Measurements from ENCODE around the gene MARCKSL1. TPM values are rescaled to one million over a fixed set of nuclear protein-coding genes. Genes with fewer than 3 reads are reported as not detected.

MARCKSL1 gene
- total RNA-seq, 1 experiment from 2014 or later = 457 TPM

DNA sequence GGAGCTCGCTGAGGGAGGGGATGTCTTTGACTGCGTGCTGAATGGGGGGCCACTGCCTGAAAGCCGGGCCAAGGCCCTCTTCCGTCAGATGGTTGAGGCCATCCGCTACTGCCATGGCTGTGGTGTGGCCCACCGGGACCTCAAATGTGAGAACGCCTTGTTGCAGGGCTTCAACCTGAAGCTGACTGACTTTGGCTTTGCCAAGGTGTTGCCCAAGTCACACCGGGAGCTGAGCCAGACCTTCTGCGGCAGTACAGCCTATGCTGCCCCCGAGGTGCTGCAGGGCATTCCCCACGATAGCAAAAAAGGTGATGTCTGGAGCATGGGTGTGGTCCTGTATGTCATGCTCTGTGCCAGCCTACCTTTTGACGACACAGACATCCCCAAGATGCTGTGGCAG is 27.7 kb upstream of the MARCKSL1 start:
- H3T11ph ChIP-seq (ENCODE audit: low read length) = no peak overlapping the region
- peaks cover 14 to 65% (median 53%) of the 10 kb centered on the region in 3 experiments for H3K36me3 Mint-ChIP-seq (ENCODE audit: insufficient read depth in 1 of 3, low read depth in 3 of 3)
- H2BK120ac ChIP-seq (ENCODE audit: low read depth, low read length, poor library complexity, severe bottlenecking) = no peak overlapping the region
- H2BK12ac ChIP-seq (ENCODE audit: insufficient read length, low read depth, low read length) = no peak overlapping the region
- no peak overlapping the region for H4K91ac ChIP-seq (ENCODE audit: insufficient read length, low read depth, low read length)
- H3K27ac ChIP-seq (ENCODE audit: insufficient read length, low read depth, low read length) = no peak overlapping the region
- no peak overlapping the region for H4K8ac ChIP-seq (replicated peaks; ENCODE audit: insufficient read length, low read depth, low read length)
- H2AFZ ChIP-seq (ENCODE audit: low read length) = no peak overlapping the region
- WGBS (ENCODE audit: extremely low coverage, insufficient read length, low lambda C conversion rate) = no CpG with 5 or more reads among the region's 12 CpGs
- no peaks in the 10 kb centered on the region for H4K20me1 ChIP-seq (ENCODE audit: control insufficient read depth, insufficient read depth, insufficient read length)
- no peak overlapping the region for H3K9ac ChIP-seq (ENCODE audit: extremely low read depth, insufficient read length, low read length)
- no peak overlapping the region for H3K23ac ChIP-seq (ENCODE audit: insufficient read length, low read depth, low read length)
- no peak overlapping the region for H3K14ac ChIP-seq (ENCODE audit: insufficient read depth, low read length)
- no peak overlapping the region; a peak in 1 of 5 replicates for H3K4me3 Mint-ChIP-seq
- peaks cover 8 to 12% of the 10 kb centered on the region in 2 experiments for H3K4me1 Mint-ChIP-seq
- peaks cover 22% of the 10 kb centered on the region for H3K27me3 Mint-ChIP-seq (ENCODE audit: low read depth)
- H2BK20ac ChIP-seq (ENCODE audit: low read depth, low read length, poor library complexity, severe bottlenecking) = no peak overlapping the region
- H3K9me3 Mint-ChIP-seq = no peaks in the 10 kb centered on the region
- no peak overlapping the region for H4K5ac ChIP-seq (ENCODE audit: insufficient read length, low read depth, low read length)
- H3K18ac ChIP-seq (ENCODE audit: insufficient read length, low read depth, low read length) = no peak overlapping the region
- H2BK15ac ChIP-seq (ENCODE audit: low read depth, low read length) = no peak overlapping the region
- no peaks in the 10 kb centered on the region; the same call in 1 of the 2 replicates for H3K27me3 ChIP-seq (ENCODE audit: insufficient read depth, low read length)
- H2AK5ac ChIP-seq (ENCODE audit: insufficient read length, low read length) = no peak overlapping the region
- no peak for DNase-seq
- H3K79me2 ChIP-seq (ENCODE audit: insufficient read depth, low read length) = no peaks in the 10 kb centered on the region
- no peaks in the 10 kb centered on the region for H3K4me1 ChIP-seq (ENCODE audit: insufficient read depth, low read length)
- no peak overlapping the region for H2BK5ac ChIP-seq (ENCODE audit: insufficient read length, low read length)
- H3K9me3 ChIP-seq (ENCODE audit: control insufficient read depth, low read depth, low read length) = no peaks in the 10 kb centered on the region
- no peak overlapping the region for H3K4ac ChIP-seq (ENCODE audit: low read depth, low read length)
- no peak overlapping the region for H3K4me2 ChIP-seq (ENCODE audit: insufficient read depth, insufficient read length, low read length)
- no peaks in the 10 kb centered on the region for H3K79me1 ChIP-seq (ENCODE audit: insufficient read depth, low read depth, low read length, poor library complexity, severe bottlenecking)
- no peak overlapping the region for H3K56ac ChIP-seq (ENCODE audit: insufficient read length, low read depth, low read length)
- peaks cover 12% of the 10 kb centered on the region for H3K23me2 ChIP-seq (ENCODE audit: insufficient read length, low read depth, low read length, poor library complexity, severe bottlenecking)
- no peak overlapping the region for H3K27ac Mint-ChIP-seq
- TF ChIP-seq, protein P1, sequence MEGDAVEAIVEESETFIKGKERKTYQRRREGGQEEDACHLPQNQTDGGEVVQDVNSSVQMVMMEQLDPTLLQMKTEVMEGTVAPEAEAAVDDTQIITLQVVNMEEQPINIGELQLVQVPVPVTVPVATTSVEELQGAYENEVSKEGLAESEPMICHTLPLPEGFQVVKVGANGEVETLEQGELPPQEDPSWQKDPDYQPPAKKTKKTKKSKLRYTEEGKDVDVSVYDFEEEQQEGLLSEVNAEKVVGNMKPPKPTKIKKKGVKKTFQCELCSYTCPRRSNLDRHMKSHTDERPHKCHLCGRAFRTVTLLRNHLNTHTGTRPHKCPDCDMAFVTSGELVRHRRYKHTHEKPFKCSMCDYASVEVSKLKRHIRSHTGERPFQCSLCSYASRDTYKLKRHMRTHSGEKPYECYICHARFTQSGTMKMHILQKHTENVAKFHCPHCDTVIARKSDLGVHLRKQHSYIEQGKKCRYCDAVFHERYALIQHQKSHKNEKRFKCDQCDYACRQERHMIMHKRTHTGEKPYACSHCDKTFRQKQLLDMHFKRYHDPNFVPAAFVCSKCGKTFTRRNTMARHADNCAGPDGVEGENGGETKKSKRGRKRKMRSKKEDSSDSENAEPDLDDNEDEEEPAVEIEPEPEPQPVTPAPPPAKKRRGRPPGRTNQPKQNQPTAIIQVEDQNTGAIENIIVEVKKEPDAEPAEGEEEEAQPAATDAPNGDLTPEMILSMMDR (conservative IDR thresholded peaks at IDR 0.05) = no peak

All from H9 (cell line).